T-cell (primary cell): ENCODE results near the gene GSTA1. TPM values are rescaled to one million over a fixed set of nuclear protein-coding genes. Genes with fewer than 3 reads are reported as not detected.
"Not testable (repeated sequence)": the region's sequence is repeated elsewhere in the genome, so short reads cannot be mapped to it uniquely, and the experiment has no call there.

Experiments used
- ATAC-seq, 4 experiments: fragments of 200-7000 bp in 3 of 4; fragments of 150-1000 bp in 1 of 4; cut with Tn5 transposase; replicated peaks in 1 of 4; 1 replicate in 3 of 4; 2 replicates in 1 of 4; pipeline ENCODE4 v1.10.0; 2021; ENCODE audit warnings: moderate library complexity in 3 of 4, mild to moderate bottlenecking in 2 of 4, moderate number of reproducible peaks in 1 of 4
- CTCF ChIA-PET, 2 donors: fragments of 300-600 bp; sonication (Branson Sonifier 250); formaldehyde crosslinking; loops; one replicate each; lab custom pipeline; 2022; ENCODE audit warnings: antibody characterized with exemption in 2 of 2; lab: Charles Lee
- POLR2A ChIA-PET, 2 donors: fragments of 300-600 bp; sonication (Branson Sonifier 250); formaldehyde crosslinking; loops; one replicate each; lab custom pipeline; 2022; ENCODE audit warnings: antibody characterized with exemption in 2 of 2; lab: Charles Lee
- DNase-seq, 35 experiments: peaks; one replicate each; pipeline versions ENCODE4 v3.0.0 to v3.0.0-alpha.2; 2013 to 2023
- H3K27ac ChIP-seq: one replicate; pipeline ENCODE4 v1.5.1; 2013; ENCODE audit warnings: low read length
- H3K27me3 ChIP-seq, 2 experiments: replicated peaks in 1 of 2; 1 replicate in 1 of 2; 2 replicates in 1 of 2; pipeline versions ENCODE4 v1.6.1 to v1.7.0; 2013; ENCODE audit warnings: low read length in 1 of 2, mixed read lengths in 1 of 2; ENCODE audit not compliant: control insufficient read depth in 2 of 2, insufficient read depth in 2 of 2; ENCODE audit errors: extremely low read depth in 1 of 2
- H3K36me3 ChIP-seq, 2 donors: 1 replicate in 1 of 2; 2 replicates in 1 of 2; pipeline versions ENCODE4 v1.6.1 to v1.7.0; 2013; ENCODE audit warnings: low read length in 1 of 2; ENCODE audit not compliant: control insufficient read depth in 2 of 2, insufficient read depth in 1 of 2; ENCODE audit errors: extremely low read depth in 1 of 2
- H3K4me1 ChIP-seq, 2 experiments: 1 replicate in 1 of 2; 2 replicates in 1 of 2; pipeline versions ENCODE4 v1.6.1 to v1.7.0; 2013; ENCODE audit warnings: low read length in 2 of 2, mixed read lengths in 1 of 2; ENCODE audit not compliant: insufficient read depth in 2 of 2, control insufficient read depth in 1 of 2; ENCODE audit errors: extremely low read depth in 1 of 2
- H3K4me3 ChIP-seq, 2 donors: 1 replicate in 1 of 2; 2 replicates in 1 of 2; pipeline versions ENCODE4 v1.5.1 to v1.7.0; 2013; ENCODE audit warnings: mild to moderate bottlenecking in 2 of 2, low read length in 1 of 2, moderate library complexity in 1 of 2; ENCODE audit not compliant: control insufficient read depth in 1 of 2; ENCODE audit errors: extremely low read depth in 1 of 2
- H3K9me3 ChIP-seq: 2 replicates; pipeline ENCODE4 v1.7.0; 2013
- H3K27ac Mint-ChIP-seq, 2 donors: one replicate each; pipeline ENCODE4 v1.8.0; 2020 to 2021; ENCODE audit warnings: mild to moderate bottlenecking in 2 of 2, mixed read lengths in 2 of 2
- H3K27me3 Mint-ChIP-seq, 2 donors: one replicate each; pipeline ENCODE4 v1.8.0; 2021 to 2022; ENCODE audit warnings: mixed read lengths in 2 of 2
- H3K36me3 Mint-ChIP-seq: one replicate; pipeline ENCODE4 v1.8.0; 2021; ENCODE audit warnings: mixed read lengths
- H3K4me1 Mint-ChIP-seq, 3 donors: one replicate each; pipeline ENCODE4 v1.8.0; 2020 to 2022; ENCODE audit warnings: mixed read lengths in 3 of 3, mild to moderate bottlenecking in 1 of 3
- H3K4me3 Mint-ChIP-seq, 3 donors: one replicate each; pipeline ENCODE4 v1.8.0; 2020 to 2022; ENCODE audit warnings: mild to moderate bottlenecking in 3 of 3, mixed read lengths in 3 of 3, moderate library complexity in 3 of 3
- H3K9me3 Mint-ChIP-seq, 3 donors: one replicate each; pipeline ENCODE4 v1.8.0; 2020 to 2022; ENCODE audit warnings: mixed read lengths in 3 of 3
- WGBS: methylation state at CpG from one replicate; pipeline ENCODE4 v1.1.5; 2013; ENCODE audit warnings: missing lambda C conversion rate; ENCODE audit not compliant: insufficient coverage; 5-methylcytosine and 5-hydroxymethylcytosine counted together
- total RNA-seq, 35 experiments: library from RNA in 6 of 35; stranded (reverse) in 6 of 35; fragments of 120-200 nt in 1 of 35; gene quantifications; one replicate each; pipeline versions ENCODE4 v1.2.1 to v1.2.4 and lab custom pipeline; 2013 to 2026

GSTA1 gene
- total RNA-seq, 5 donors from 2014 or later (not counting 1 experiment from before 2014, with no cell fraction given): 0.82 to 1.2 (median 1.1) TPM; not detected in 2

- Mint-ChIP-seq H3K27me3 (peaks cover 6 to 14% of the 10 kb centered on the region in 2 donors), H3K4me3 (no peak overlapping the region), H3K27ac (no peak overlapping the region), H3K9me3 (peaks cover 5 to 8% (median 6%) of the 10 kb centered on the region in 3 donors), H3K36me3 (no peaks in the 10 kb centered on the region), H3K4me1 (no peaks in the 10 kb centered on the region)
- ChIA-PET POLR2A (no interaction called here), CTCF (no interaction called here)
- Histone ChIP-seq H3K4me1 (no peaks in the 10 kb centered on the region), H3K36me3 (no peaks in the 10 kb centered on the region), H3K4me3 (no peak overlapping the region), H3K27me3 (peaks cover 0 to 4% of the 10 kb centered on the region in 2 experiments), H3K9me3 (no peaks in the 10 kb centered on the region), H3K27ac (no peak overlapping the region)
- ATAC-seq: no peak
- DNase-seq: no peak
These were observed 51.3 kb downstream of the GSTA1 start for GRCh38 chr6:52752310-52752709.

GRCh38 chr6:52749556-52750152 is 54.0 kb downstream of the GSTA1 start:
- no peak for DNase-seq
- H3K9me3 ChIP-seq: no peaks in the 10 kb centered on the region
- H3K9me3 Mint-ChIP-seq: peaks cover 5 to 8% (median 6%) of the 10 kb centered on the region in 3 donors
- H3K4me1 ChIP-seq: no peaks in the 10 kb centered on the region
- no CpG with 5 or more reads among the region's 2 CpGs for WGBS
- H3K27ac ChIP-seq: no peak overlapping the region
- POLR2A ChIA-PET: no interaction called here
- no peaks in the 10 kb centered on the region for H3K36me3 ChIP-seq
- no peak for ATAC-seq
- H3K4me1 Mint-ChIP-seq: no peaks in the 10 kb centered on the region
- no peaks in the 10 kb centered on the region for H3K36me3 Mint-ChIP-seq
- no peak overlapping the region for H3K4me3 ChIP-seq
- peaks cover 0 to 4% of the 10 kb centered on the region in 2 experiments for H3K27me3 ChIP-seq
- CTCF ChIA-PET: no interaction called here
- no peak overlapping the region for H3K27ac Mint-ChIP-seq
- no peak overlapping the region for H3K4me3 Mint-ChIP-seq
- peaks cover 6 to 16% of the 10 kb centered on the region in 2 donors for H3K27me3 Mint-ChIP-seq

GRCh38 chr6:52747301-52747700 is 56.3 kb downstream of the GSTA1 start:
- H3K27ac ChIP-seq, H3K36me3 ChIP-seq, ATAC-seq, POLR2A ChIA-PET, H3K9me3 Mint-ChIP-seq, H3K4me1 Mint-ChIP-seq, CTCF ChIA-PET, H3K4me3 ChIP-seq, H3K9me3 ChIP-seq, H3K27me3 ChIP-seq, H3K27ac Mint-ChIP-seq, H3K36me3 Mint-ChIP-seq, H3K4me1 ChIP-seq, H3K4me3 Mint-ChIP-seq, DNase-seq: not testable (repeated sequence)
- H3K27me3 Mint-ChIP-seq: peaks cover 19 to 30% of the 10 kb centered on the region in 2 donors
- 43% methylated on average over 1 of the region's 3 CpGs for WGBS

- Mint-ChIP-seq H3K4me3 (no peak overlapping the region), H3K27ac (no peak overlapping the region), H3K9me3 (peaks cover 5 to 8% (median 5%) of the 10 kb centered on the region in 3 donors), H3K36me3 (no peaks in the 10 kb centered on the region), H3K27me3 (peaks cover 20 to 27% of the 10 kb centered on the region in 2 donors), H3K4me1 (no peaks in the 10 kb centered on the region)
- no peak overlapping the region for H3K4me3 ChIP-seq
- DNase-seq: no peak
- no peak for ATAC-seq
- H3K27ac ChIP-seq: no peak overlapping the region
- H3K9me3 ChIP-seq: no peaks in the 10 kb centered on the region
- no peaks in the 10 kb centered on the region for H3K27me3 ChIP-seq
- no peaks in the 10 kb centered on the region for H3K36me3 ChIP-seq
- ChIA-PET CTCF (no interaction called here), POLR2A (no interaction called here)
- 60% methylated on average over 1 of the region's 4 CpGs for WGBS
- no peaks in the 10 kb centered on the region for H3K4me1 ChIP-seq
These were observed 57.4 kb downstream of the GSTA1 start for GRCh38 chr6:52746213-52746612.

DNA sequence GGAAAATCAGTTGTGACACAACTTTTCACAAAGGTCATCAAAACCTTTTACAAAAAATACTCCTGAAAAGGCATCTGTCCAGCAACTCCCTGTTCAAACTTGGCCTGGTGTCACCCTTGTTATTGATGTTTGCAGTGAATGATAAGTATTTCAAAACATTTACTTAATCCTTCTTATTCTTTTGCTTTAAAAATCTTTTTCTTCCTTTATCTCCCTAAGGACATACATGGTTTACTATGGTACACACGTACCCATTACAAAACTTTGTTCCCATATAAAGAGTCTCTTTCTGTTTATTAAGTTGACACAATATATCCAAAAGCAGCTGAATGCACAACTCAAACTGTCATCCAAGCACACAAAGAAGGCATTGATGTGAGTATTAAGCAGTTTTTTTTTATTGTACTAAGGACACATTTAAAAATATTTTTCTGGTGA is 57.8 kb downstream of the GSTA1 start:
- Mint-ChIP-seq H3K9me3 (peaks cover 1 to 6% (median 2%) of the 10 kb centered on the region in 3 donors), H3K4me1 (no peaks in the 10 kb centered on the region), H3K27ac (no peak overlapping the region), H3K4me3 (no peak overlapping the region), H3K27me3 (peaks cover 17 to 24% of the 10 kb centered on the region in 2 donors), H3K36me3 (no peaks in the 10 kb centered on the region)
- H3K27ac ChIP-seq: no peak overlapping the region
- DNase-seq: no peak
- WGBS: no CpG with 5 or more reads among the region's 1 CpG
- no peak overlapping the region for H3K4me3 ChIP-seq
- H3K36me3 ChIP-seq: no peaks in the 10 kb centered on the region
- ChIA-PET CTCF (no interaction called here), POLR2A (no interaction called here)
- H3K27me3 ChIP-seq: no peaks in the 10 kb centered on the region
- H3K4me1 ChIP-seq: no peaks in the 10 kb centered on the region
- no peaks in the 10 kb centered on the region for H3K9me3 ChIP-seq
- ATAC-seq: no peak

GRCh38 chr6:52741872-52742271 is 61.7 kb downstream of the GSTA1 start:
- Mint-ChIP-seq H3K4me1 (no peaks in the 10 kb centered on the region), H3K27ac (no peak overlapping the region), H3K36me3 (no peaks in the 10 kb centered on the region), H3K9me3 (peaks cover 3 to 7% (median 4%) of the 10 kb centered on the region in 3 donors), H3K4me3 (no peak overlapping the region), H3K27me3 (peaks cover 17 to 26% of the 10 kb centered on the region in 2 donors)
- WGBS: no CpG with 5 or more reads among the region's 1 CpG
- ChIA-PET POLR2A (no interaction called here), CTCF (no interaction called here)
- no peak overlapping the region for H3K4me3 ChIP-seq
- no peaks in the 10 kb centered on the region for H3K4me1 ChIP-seq
- DNase-seq (no peak), ATAC-seq (no peak)
- H3K9me3 ChIP-seq: no peaks in the 10 kb centered on the region
- H3K36me3 ChIP-seq: no peaks in the 10 kb centered on the region
- H3K27ac ChIP-seq: no peak overlapping the region
- H3K27me3 ChIP-seq: no peaks in the 10 kb centered on the region
